Astrocyte (in vitro differentiated cells and primary cell): ENCODE measurements around the gene MAK.

Experiments
- EZH2 ChIP-seq: IDR thresholded peaks from 2 replicates; pipeline ENCODE4 v1.6.1; 2012; ENCODE audit warnings: mild to moderate bottlenecking, low read length, inconsistent platforms; ENCODE audit not compliant: insufficient read depth
- TF ChIP-seq, protein P1 (sequence below): IDR thresholded peaks from 2 replicates; pipeline ENCODE4 v1.5.1; 2011; ENCODE audit warnings: low read depth, mild to moderate bottlenecking, inconsistent platforms, low read length, moderate library complexity; ENCODE audit not compliant: insufficient read depth

DNA sequence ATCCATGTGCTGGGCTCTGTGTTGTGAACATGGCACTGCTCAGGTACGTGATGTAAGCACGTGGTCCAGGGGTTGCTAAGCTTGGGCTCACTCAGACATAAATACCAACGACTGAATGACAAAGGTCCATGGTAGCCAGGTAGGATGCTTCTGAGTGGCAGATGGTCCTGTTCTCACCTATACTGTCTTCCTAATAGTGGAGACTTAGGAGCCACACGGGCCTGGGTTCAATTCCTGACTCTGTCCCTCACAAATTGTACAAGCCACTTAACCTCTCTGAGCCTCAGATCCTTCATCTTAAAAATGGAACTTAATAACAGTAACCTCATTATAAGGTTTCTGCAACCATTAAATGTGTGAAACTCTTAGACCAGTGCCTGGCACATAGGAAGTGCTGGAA, 36.7 kb upstream of the MAK start:
- TF ChIP-seq, protein P1, sequence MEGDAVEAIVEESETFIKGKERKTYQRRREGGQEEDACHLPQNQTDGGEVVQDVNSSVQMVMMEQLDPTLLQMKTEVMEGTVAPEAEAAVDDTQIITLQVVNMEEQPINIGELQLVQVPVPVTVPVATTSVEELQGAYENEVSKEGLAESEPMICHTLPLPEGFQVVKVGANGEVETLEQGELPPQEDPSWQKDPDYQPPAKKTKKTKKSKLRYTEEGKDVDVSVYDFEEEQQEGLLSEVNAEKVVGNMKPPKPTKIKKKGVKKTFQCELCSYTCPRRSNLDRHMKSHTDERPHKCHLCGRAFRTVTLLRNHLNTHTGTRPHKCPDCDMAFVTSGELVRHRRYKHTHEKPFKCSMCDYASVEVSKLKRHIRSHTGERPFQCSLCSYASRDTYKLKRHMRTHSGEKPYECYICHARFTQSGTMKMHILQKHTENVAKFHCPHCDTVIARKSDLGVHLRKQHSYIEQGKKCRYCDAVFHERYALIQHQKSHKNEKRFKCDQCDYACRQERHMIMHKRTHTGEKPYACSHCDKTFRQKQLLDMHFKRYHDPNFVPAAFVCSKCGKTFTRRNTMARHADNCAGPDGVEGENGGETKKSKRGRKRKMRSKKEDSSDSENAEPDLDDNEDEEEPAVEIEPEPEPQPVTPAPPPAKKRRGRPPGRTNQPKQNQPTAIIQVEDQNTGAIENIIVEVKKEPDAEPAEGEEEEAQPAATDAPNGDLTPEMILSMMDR: no peak
- TF ChIP-seq EZH2: no peak
